ENCODE measurements around the gene SLFN12L.
"Not testable (repeated sequence)": the region's sequence is repeated elsewhere in the genome, so short reads cannot be mapped to it uniquely, and the experiment has no call there.

SLFN12L gene

GRCh38 chr17:35541434-35541833 lies 4.0 kb upstream of the SLFN12L start:
- FAIRE-seq, result no peak

GRCh38 chr17:35540589-35541404 lies 3.3 kb upstream of the SLFN12L start:
- FAIRE-seq, result peak; percentile 71

GRCh38 chr17:35539659-35540026 lies 2.2 kb upstream of the SLFN12L start:
- no peak for FAIRE-seq

- no peak for FAIRE-seq
Measured at GRCh38 chr17:35536664-35537171, 760 bp downstream of the SLFN12L start.

- FAIRE-seq, result not testable (repeated sequence)
Measured at GRCh38 chr17:35535406-35535805, 2.1 kb downstream of the SLFN12L start.

- FAIRE-seq, result no peak
Measured at GRCh38 chr17:35534576-35535093, 2.8 kb downstream of the SLFN12L start.

- FAIRE-seq, result no peak
Measured at GRCh38 chr17:35531160-35531559, 6.3 kb downstream of the SLFN12L start.

GRCh38 chr17:35529866-35530265 lies 7.6 kb downstream of the SLFN12L start:
- FAIRE-seq, result no peak

GRCh38 chr17:35529326-35529725 lies 8.2 kb downstream of the SLFN12L start:
- FAIRE-seq, result not testable (repeated sequence)

GRCh38 chr17:35523296-35523695 lies 14.2 kb downstream of the SLFN12L start:
- FAIRE-seq, result no peak

GRCh38 chr17:35521654-35522256 lies 15.7 kb downstream of the SLFN12L start:
- not testable (repeated sequence) for FAIRE-seq

- FAIRE-seq, result no peak
Measured at GRCh38 chr17:35521150-35521549, 16.3 kb downstream of the SLFN12L start.

GRCh38 chr17:35519906-35520442 lies 17.5 kb downstream of the SLFN12L start:
- FAIRE-seq, result no peak

- no peak for FAIRE-seq
Measured at GRCh38 chr17:35519439-35519838, 18.0 kb downstream of the SLFN12L start.

GRCh38 chr17:35518431-35518830 lies 19.0 kb downstream of the SLFN12L start:
- FAIRE-seq, result not testable (repeated sequence)

GRCh38 chr17:35515027-35515426 lies 22.5 kb downstream of the SLFN12L start:
- no peak for FAIRE-seq

- no peak for FAIRE-seq
Measured at GRCh38 chr17:35514564-35514963, 22.9 kb downstream of the SLFN12L start.

GRCh38 chr17:35510052-35510451 lies 27.4 kb downstream of the SLFN12L start:
- FAIRE-seq, result no peak

GRCh38 chr17:35507714-35508113 lies 29.8 kb downstream of the SLFN12L start:
- FAIRE-seq, result not testable (repeated sequence)

- FAIRE-seq, result no peak
Measured at GRCh38 chr17:35499548-35499947, 37.9 kb downstream of the SLFN12L start.

GRCh38 chr17:35498448-35499178 lies 38.9 kb downstream of the SLFN12L start:
- FAIRE-seq, result no peak

- no peak for FAIRE-seq
Measured at GRCh38 chr17:35496451-35497290, 40.8 kb downstream of the SLFN12L start.

All from islet of Langerhans (tissue), 1 donor.